BJ (cell line): ENCODE measurements around the gene ALKBH3. TPM values are rescaled to one million over a fixed set of nuclear protein-coding genes. Genes with fewer than 3 reads are reported as not detected.

ENCODE experiments used
- CTCF ChIA-PET: fragments of 350-600 bp; formaldehyde crosslinking; extraction: SDS; loops from one replicate; lab custom pipeline; 2021; ENCODE audit warnings: antibody characterized with exemption, inconsistent platforms; lab: Yijun Ruan, JAX
- POLR2A ChIA-PET: fragments of 300-600 bp; sonication (Branson Sonifier 250); formaldehyde crosslinking; extraction: SDS; loops from one replicate; lab custom pipeline; 2021; ENCODE audit warnings: antibody characterized with exemption; lab: Charles Lee
- DNase-seq: peaks from one replicate; pipeline ENCODE4 v3.0.0-alpha.2; 2011; ENCODE audit warnings: low read depth
- H3K27me3 ChIP-seq: 2 replicates; pipeline ENCODE4 v1.6.0; 2011; ENCODE audit warnings: low read length; ENCODE audit not compliant: control insufficient read depth, insufficient read depth
- H3K36me3 ChIP-seq: 2 replicates; pipeline ENCODE4 v1.5.1; 2011; ENCODE audit warnings: low read length; ENCODE audit not compliant: control insufficient read depth, insufficient read depth
- H3K4me3 ChIP-seq: 2 replicates; pipeline ENCODE4 v1.5.1; 2011; ENCODE audit warnings: low read depth, mild to moderate bottlenecking, control low read depth, low read length
- polyA plus RNA-seq: library from polyadenylated mRNA; depleted of rRNA; stranded (reverse); fragments of >200 nt; gene quantifications from 2 replicates; pipeline ENCODE4 v1.2.3, GENCODE V29; 2011
- TF ChIP-seq, protein P1 (sequence below): IDR thresholded peaks from 2 replicates; pipeline ENCODE4 v1.5.1; 2011; ENCODE audit warnings: low read depth, mild to moderate bottlenecking, control low read depth, inconsistent platforms, low read length, moderate library complexity; ENCODE audit not compliant: insufficient read depth

The ALKBH3 gene
- polyA plus RNA-seq, 1 experiment, result 30.2 TPM

DNA sequence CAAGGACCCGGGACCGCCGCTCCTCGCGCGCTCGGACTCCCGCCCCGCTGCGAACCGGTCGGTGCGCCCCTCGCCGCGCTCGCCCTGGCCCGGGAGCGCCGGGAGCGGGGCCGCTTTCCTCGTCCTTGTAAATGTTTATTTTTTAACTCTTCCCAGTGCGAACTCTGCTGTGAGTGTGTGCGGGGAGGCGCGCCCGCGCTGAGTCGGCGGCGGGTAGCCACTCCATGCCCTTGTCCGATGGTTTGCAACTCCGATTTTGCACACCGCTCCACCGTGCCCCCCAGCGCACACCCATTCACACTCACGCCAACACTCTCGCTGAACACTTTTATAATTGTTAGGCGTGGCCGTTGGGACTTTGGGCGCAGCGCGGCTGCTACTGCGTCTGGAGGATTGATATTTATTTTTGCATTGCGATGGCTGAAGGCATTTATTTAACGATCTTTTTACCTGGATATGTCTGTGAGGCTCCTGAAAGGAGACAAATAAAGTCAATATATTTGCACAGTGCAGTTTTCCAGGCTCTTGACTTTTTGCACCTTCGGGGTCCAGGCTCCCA, 62.8 kb downstream of the ALKBH3 start:
- ChIA-PET POLR2A (no interaction called here), CTCF (interaction anchor here (0.7 to 7.6 kb wide), 5 partner anchors 10 to 54 kb away, joined by 5 to 50 read pairs (median 9); no protein-coding TSS in a partner anchor)
- DNase-seq, result no peak
- peaks cover 44% of the 10 kb centered on the region for H3K27me3 ChIP-seq
- peak overlapping the region; percentile 9 for H3K4me3 ChIP-seq
- TF ChIP-seq, protein P1, sequence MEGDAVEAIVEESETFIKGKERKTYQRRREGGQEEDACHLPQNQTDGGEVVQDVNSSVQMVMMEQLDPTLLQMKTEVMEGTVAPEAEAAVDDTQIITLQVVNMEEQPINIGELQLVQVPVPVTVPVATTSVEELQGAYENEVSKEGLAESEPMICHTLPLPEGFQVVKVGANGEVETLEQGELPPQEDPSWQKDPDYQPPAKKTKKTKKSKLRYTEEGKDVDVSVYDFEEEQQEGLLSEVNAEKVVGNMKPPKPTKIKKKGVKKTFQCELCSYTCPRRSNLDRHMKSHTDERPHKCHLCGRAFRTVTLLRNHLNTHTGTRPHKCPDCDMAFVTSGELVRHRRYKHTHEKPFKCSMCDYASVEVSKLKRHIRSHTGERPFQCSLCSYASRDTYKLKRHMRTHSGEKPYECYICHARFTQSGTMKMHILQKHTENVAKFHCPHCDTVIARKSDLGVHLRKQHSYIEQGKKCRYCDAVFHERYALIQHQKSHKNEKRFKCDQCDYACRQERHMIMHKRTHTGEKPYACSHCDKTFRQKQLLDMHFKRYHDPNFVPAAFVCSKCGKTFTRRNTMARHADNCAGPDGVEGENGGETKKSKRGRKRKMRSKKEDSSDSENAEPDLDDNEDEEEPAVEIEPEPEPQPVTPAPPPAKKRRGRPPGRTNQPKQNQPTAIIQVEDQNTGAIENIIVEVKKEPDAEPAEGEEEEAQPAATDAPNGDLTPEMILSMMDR, result no peak
- no peaks in the 10 kb centered on the region for H3K36me3 ChIP-seq

DNA sequence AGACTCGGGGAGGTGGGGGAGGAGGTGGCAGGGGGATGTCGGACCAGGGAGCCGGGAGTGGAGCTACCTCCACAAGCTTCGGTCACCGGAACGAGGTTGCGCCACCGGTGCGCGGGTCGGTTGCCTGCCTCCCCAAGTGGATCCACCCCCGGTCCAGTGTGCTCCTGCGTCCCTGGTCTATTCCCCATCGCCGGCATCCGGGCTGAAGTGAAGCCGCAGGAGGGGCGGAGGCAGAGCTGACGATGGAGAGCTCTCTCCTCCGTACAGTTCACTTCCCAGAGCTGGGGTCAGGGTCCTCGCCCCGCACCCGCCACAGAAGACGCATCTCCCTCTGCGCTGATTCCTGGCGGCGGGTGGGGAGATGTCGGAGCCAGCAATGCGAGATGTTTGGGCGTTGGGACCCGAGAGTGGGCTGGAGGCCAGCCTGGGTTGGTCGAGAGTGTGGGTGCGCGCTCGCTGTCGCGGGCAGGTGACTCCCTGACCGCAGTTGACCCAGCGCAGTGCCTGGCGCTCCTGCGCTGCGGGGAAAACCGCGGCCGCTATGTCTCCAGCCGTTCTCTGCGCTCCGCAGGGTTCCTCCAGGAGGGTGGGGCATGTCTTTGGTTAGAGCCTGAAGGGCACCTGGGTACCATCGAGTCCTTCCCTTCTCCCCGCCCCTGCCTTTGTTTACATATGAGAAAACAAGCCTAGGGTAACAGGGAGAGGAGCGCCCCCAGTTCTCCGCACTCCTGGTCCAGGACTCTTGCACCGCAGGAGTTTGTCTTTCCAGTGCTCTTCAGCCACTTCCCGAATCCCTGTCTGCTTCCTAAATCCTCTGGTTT, 63.5 kb downstream of the ALKBH3 start:
- peaks cover 44% of the 10 kb centered on the region for H3K27me3 ChIP-seq
- H3K4me3 ChIP-seq, result no peak overlapping the region
- ChIA-PET POLR2A (no interaction called here), CTCF (interaction anchor here (0.7 to 7.6 kb wide), 16 partner anchors 10 to 108 kb away, joined by 3 to 50 read pairs (median 6); no protein-coding TSS in a partner anchor)
- no peaks in the 10 kb centered on the region for H3K36me3 ChIP-seq
- no peak for DNase-seq
- TF ChIP-seq, protein P1, result no peak

DNA sequence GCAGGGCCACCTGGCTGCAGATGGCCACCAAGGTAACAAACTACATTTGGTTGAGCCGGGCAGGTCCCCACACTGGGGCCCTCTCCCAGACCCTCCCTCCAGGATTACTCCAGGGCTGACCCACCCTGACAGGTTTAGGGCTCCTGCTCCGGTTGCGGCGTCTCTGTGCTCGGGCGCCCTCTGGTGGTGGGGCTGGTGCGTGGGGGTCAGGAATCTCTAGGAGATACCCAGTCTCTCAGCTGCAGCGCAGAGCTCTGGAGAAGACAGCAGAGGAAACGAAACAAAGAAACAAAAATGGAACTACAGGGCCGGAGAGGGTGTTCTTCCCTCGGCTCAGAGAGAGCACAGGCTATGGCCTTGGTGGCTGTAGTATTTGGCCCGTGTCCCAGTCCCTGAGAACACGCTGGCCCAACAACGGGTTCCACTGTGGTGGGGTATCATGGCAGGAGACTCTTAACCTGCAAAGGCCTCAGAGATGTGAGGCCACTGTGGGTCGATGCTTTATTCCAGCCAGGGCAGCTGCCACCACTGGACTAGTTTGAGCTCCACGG, 64.2 kb downstream of the ALKBH3 start:
- H3K27me3 ChIP-seq, result peaks cover 46% of the 10 kb centered on the region
- H3K4me3 ChIP-seq, result no peak overlapping the region

DNA sequence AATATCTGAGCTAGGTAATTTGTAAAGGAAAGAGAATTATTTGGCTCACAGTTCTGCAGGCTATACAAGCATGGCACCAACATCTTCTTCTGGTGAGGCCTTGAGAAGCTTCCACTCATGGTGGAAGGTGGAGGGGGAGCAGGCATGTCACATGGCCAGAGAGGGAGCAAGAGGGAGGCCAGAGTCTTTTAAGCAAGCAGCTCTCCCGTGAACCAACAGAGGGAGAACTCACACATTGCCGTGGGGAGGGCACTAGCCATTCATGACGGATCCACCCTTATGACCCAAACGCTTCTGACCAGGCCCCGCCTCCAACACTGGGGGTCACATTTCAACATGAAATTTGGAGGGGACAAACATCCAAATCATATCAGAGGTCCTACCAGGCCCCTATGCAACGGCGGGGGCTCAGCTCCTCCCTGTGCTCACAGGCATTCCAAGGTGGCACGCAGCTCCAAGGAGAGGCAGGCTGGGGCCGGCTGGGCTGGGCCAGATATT, 66.4 kb downstream of the ALKBH3 start:
- peaks cover 35% of the 10 kb centered on the region for H3K27me3 ChIP-seq
- TF ChIP-seq, protein P1, result peak; percentile 45

More for the DNA sequence above, 64.2 kb downstream of the ALKBH3 start:
- no peak for DNase-seq
- POLR2A ChIA-PET, result no interaction called here
- TF ChIP-seq, protein P1, result peak; percentile 87
- CTCF ChIA-PET, result interaction anchor here (0.6 to 7.6 kb wide), 19 partner anchors 10 to 311 kb away, joined by 3 to 50 read pairs (median 4); no protein-coding TSS in a partner anchor
- no peaks in the 10 kb centered on the region for H3K36me3 ChIP-seq

More for the DNA sequence above, 66.4 kb downstream of the ALKBH3 start:
- H3K36me3 ChIP-seq, result no peaks in the 10 kb centered on the region
- DNase-seq, result no peak
- H3K4me3 ChIP-seq, result no peak overlapping the region
- ChIA-PET POLR2A (no interaction called here), CTCF (interaction anchor here (0.7 to 7.6 kb wide), 12 partner anchors 9 to 97 kb away, joined by 3 to 50 read pairs (median 5); no protein-coding TSS in a partner anchor)
